A673 (cell line): ENCODE results near the gene IMP4.

Source experiments
- CTCF ChIP-seq: fragments of 300-800, 200-600 bp; sonication (generic); conservative IDR thresholded peaks from 2 replicates; pipeline ENCODE4 v1.5.1; 2017; ENCODE audit warnings: low read depth, mild to moderate bottlenecking, antibody characterized with exemption, low read length, moderate library complexity, mixed read lengths
- EZH2 ChIP-seq: fragments of 200-600 bp; sonication (generic); IDR thresholded peaks from 2 replicates; pipeline ENCODE4 v1.6.1; 2017; ENCODE audit warnings: borderline replicate concordance, low read depth, mild to moderate bottlenecking, mixed read lengths, antibody characterized with exemption, low read length; ENCODE audit not compliant: poor library complexity, severe bottlenecking

GRCh38 chr2:130352237-130352636 lies 9.5 kb downstream of the IMP4 start:
- no peak for TF ChIP-seq CTCF
- no peak for TF ChIP-seq EZH2
